Nasal cavity respiratory epithelium epithelial cell of viscerocranial mucosa (primary cell): ENCODE results near the gene RAG1. TPM values are rescaled to one million over a fixed set of nuclear protein-coding genes. Genes with fewer than 3 reads are reported as not detected.

Experiments
- total RNA-seq: library from RNA; depleted of rRNA; stranded (reverse); fragments of >200 nt; gene quantifications from 2 replicates; pipeline ENCODE4 v1.2.3, GENCODE V29; 2014

Gene RAG1
- total RNA-seq, result 0.68 and 1.8 TPM in 2 replicates

DNA sequence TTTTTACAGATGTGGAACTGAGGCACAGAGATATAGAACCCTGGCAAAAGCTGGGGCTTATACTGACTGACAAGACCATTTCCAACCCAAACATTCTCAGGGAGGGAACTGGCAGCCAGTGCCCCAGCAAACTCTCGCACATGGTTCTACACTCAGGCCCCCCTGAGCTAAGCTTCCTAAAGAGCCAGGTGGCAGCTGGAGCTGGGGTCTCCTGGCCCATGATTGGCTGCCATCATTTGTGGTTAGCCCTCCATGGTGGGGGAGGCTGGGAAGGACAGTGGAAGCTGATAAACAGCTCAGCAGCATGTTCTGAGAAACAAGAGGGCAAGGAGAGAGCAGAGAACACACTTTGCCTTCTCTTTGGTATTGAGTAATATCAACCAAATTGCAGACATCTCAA is at the start of gene RAG1:
TSS of gene RAG1 (plus strand) at position 314 of the 400 bp plus-strand sequence. CDS start 5,298 bp downstream, outside the sequence.

GRCh38 chr11:36594316-36594989 is 26.6 kb downstream of the RAG1 start, which contains the start of gene IFTAP:
Gene IFTAP (plus strand): TSS chr11:36594502. CDS start chr11:36610104, 15,602 bp downstream.

DNA sequence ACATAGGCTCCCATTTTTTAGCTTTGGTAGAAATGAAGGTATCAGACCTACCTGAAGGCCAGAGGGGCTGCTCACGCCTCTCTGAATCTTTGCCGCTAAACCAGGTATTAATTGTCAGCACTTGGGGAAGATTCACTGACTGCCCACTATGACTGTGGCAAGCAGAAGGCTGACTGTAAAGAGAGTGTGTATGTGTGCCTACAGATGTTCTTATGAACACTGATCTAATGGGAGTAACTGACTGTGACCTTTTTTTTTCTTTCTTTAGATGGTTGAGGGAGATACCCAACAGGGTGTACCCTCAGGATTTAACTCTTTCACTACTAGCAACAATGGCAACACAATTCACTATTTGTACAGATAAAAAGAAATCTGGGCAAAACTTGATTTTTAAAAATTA is 30.2 kb downstream of the RAG1 start, which contains the start of gene RAG2:
TSS of gene RAG2 (minus strand) at position 186 of the 400 bp plus-strand sequence. CDS start 4,068 bp downstream, outside the sequence.

Other genes with a start within 250 kb of the RAG1 start
- gene TRAF6, start 57.7 kb upstream of the RAG1 start, total RNA-seq, result 7.9 and 11.5 TPM in 2 replicates
- 12.6 and 23.6 TPM in 2 replicates for gene IFTAP, start 26.5 kb downstream of the RAG1 start, total RNA-seq
- gene RAG2, start 30.2 kb downstream of the RAG1 start, total RNA-seq, result not detected in 2 replicates